ENCODE measurements around the gene PRR18.
"Not testable (repeated sequence)": the region's sequence is repeated elsewhere in the genome, so short reads cannot be mapped to it uniquely, and the experiment has no call there.

Gene PRR18

GRCh38 chr6:166308033-166308768 is at the start of gene PRR18:
TSS of gene PRR18 (minus strand) at chr6:166308392. CDS start at chr6:166308142, 250 bp downstream.
- no peak for DNase-seq (ENCODE audit: low spot score)

- no peak for DNase-seq (ENCODE audit: low spot score)
These were observed 47.4 kb upstream of the PRR18 start for GRCh38 chr6:166355552-166355951.

- no peak for DNase-seq (ENCODE audit: low spot score)
These were observed 46.8 kb upstream of the PRR18 start for GRCh38 chr6:166354965-166355364.

GRCh38 chr6:166354143-166354542 is 46.0 kb upstream of the PRR18 start:
- DNase-seq (ENCODE audit: low spot score): no peak

- DNase-seq (ENCODE audit: low spot score): no peak
These were observed 45.3 kb upstream of the PRR18 start for GRCh38 chr6:166353507-166353906.

- DNase-seq (ENCODE audit: low spot score): no peak
These were observed 44.7 kb upstream of the PRR18 start for GRCh38 chr6:166352923-166353322.

GRCh38 chr6:166351715-166352285 is 43.6 kb upstream of the PRR18 start:
- no peak for DNase-seq (ENCODE audit: low spot score)

- no peak for DNase-seq (ENCODE audit: low spot score)
These were observed 40.2 kb upstream of the PRR18 start for GRCh38 chr6:166348305-166348949.

GRCh38 chr6:166346965-166347364 is 38.8 kb upstream of the PRR18 start:
- no peak for DNase-seq (ENCODE audit: low spot score)

- DNase-seq (ENCODE audit: low spot score): no peak
These were observed 38.3 kb upstream of the PRR18 start for GRCh38 chr6:166346449-166346848.

- not testable (repeated sequence) for DNase-seq (ENCODE audit: low spot score)
These were observed 37.5 kb upstream of the PRR18 start for GRCh38 chr6:166345672-166346071.

- DNase-seq (ENCODE audit: low spot score): not testable (repeated sequence)
These were observed 36.7 kb upstream of the PRR18 start for GRCh38 chr6:166344921-166345320.

GRCh38 chr6:166344240-166344639 is 36.0 kb upstream of the PRR18 start:
- no peak for DNase-seq (ENCODE audit: low spot score)

- no peak for DNase-seq (ENCODE audit: low spot score)
These were observed 34.9 kb upstream of the PRR18 start for GRCh38 chr6:166343150-166343487.

GRCh38 chr6:166342349-166343149 is 34.4 kb upstream of the PRR18 start, which contains the start of gene SFT2D1:
TSS of gene SFT2D1 (minus strand) at chr6:166342545. CDS start at chr6:166342481, 64 bp downstream.
- DNase-seq (ENCODE audit: low spot score): peak; percentile 61

- peak; percentile 6 for DNase-seq (ENCODE audit: low spot score)
These were observed 33.8 kb upstream of the PRR18 start for GRCh38 chr6:166341977-166342348.

GRCh38 chr6:166341464-166341863 is 33.3 kb upstream of the PRR18 start:
- DNase-seq (ENCODE audit: low spot score): peak; percentile 7

GRCh38 chr6:166338854-166339253 is 30.7 kb upstream of the PRR18 start:
- no peak for DNase-seq (ENCODE audit: low spot score)

GRCh38 chr6:166336847-166337246 is 28.7 kb upstream of the PRR18 start:
- DNase-seq (ENCODE audit: low spot score): no peak

- no peak for DNase-seq (ENCODE audit: low spot score)
These were observed 27.4 kb upstream of the PRR18 start for GRCh38 chr6:166335378-166336302.

GRCh38 chr6:166334878-166335277 is 26.7 kb upstream of the PRR18 start:
- no peak for DNase-seq (ENCODE audit: low spot score)
